Measurements from ENCODE around the gene PTPRE. TPM values are rescaled to one million over a fixed set of nuclear protein-coding genes. Genes with fewer than 3 reads are reported as not detected.

The PTPRE gene
- total and polyA plus RNA-seq, 10 of the 15 experiments (the other 5 are each of a cell fraction or from before 2014, with no cell fraction given), result 2.9 to 7.6 (median 5.8) TPM

DNA sequence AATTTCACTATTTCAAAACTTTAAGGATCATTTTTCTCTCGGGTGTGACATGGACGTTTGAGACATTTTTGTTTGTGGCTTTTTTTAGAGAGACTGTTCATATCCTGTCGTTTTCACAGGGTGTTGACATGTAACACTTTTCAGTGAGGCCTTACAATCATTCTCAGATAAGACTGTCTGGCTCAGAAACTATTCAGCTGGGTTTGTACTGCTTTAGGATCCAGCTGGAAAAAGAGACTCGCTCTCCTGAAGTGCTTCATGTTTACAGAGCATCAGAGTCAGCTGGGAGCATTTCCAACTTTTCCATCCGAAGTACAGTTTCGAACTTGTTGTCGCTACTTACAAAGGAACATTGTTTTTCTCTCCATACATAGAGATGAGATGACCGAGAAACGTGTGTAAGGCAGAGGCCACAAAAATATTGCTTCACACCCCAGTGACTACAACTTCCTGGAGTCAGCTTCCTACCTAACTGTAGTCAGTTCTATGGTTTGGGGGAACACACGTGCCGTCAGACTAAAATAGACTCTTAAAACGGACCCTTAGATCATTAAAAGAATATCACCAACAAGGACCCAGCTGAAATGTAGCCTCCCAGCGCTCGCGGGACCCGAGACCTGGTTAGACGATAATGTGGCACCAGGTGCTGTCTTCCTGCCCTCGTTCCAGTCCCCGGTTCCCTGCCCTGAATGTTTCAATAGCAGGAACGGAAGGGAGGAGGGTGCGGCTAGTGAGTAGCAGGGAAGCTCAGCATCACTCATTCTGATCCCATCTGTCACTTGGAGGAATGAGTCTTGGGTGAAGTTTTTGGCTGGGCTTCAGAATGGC is 141.3 kb downstream of the PTPRE start:
- peaks cover 7% of the 10 kb centered on the region for H3K79me2 ChIP-seq (ENCODE audit: control insufficient read depth, insufficient read depth, low read length)
- peaks cover 30% of the 10 kb centered on the region for H3K4me1 ChIP-seq (ENCODE audit: control insufficient read depth, insufficient read depth, low read length)
- BruUV-seq (replicated peaks), result no TSS peak
- FAIRE-seq, result peak; percentile 61
- ChIA-PET POLR2A (interaction anchor here (0.8 to 6.4 kb wide), 8 partner anchors 11 to 80 kb away, joined by 3 to 117 read pairs (median 3); partner anchors contain the start of gene MKI67), SMC1A (ENCODE audit: uncharacterized antibody, unreplicated experiment) (interaction anchor here (0.9 to 8.7 kb wide), 12 partner anchors 11 to 96 kb away, joined by 3 to 116 read pairs (median 4); no protein-coding TSS in a partner anchor), RAD21 (ENCODE audit: unreplicated experiment) (interaction anchor here (0.9 to 3.8 kb wide), 6 partner anchors 11 to 106 kb away, joined by 3 to 82 read pairs (median 7); no protein-coding TSS in a partner anchor), CTCF (interaction anchor here (1.0 to 5.9 kb wide), 10 partner anchors 11 to 101 kb away, joined by 3 to 52 read pairs (median 6); no protein-coding TSS in a partner anchor)
- H3K4me3 ChIP-seq, result peak overlapping the region; percentile 70
- no peaks in the 10 kb centered on the region for H3K9me3 ChIP-seq (replicated peaks; ENCODE audit: control insufficient read depth, insufficient read depth, low read length)
- peaks cover 2 to 3% of the 10 kb centered on the region in 2 experiments; a peak in 2 of 4 replicates for H3K36me3 ChIP-seq (ENCODE audit: control insufficient read depth in 2 of 2, insufficient read depth in 2 of 2, low read length in 1 of 2)
- H3K4me2 ChIP-seq (ENCODE audit: control insufficient read depth, insufficient read depth), result peak overlapping the region; percentile 73
- ATAC-seq, result peak; percentile 50
- H4K20me1 ChIP-seq (ENCODE audit: control insufficient read depth, insufficient read depth), result no peaks in the 10 kb centered on the region
- TF ChIP-seq PAX5 (IDR thresholded peaks at IDR 0.05; ENCODE audit: borderline replicate concordance, low read depth, low read length) (0 out of 2 replicates have a peak, but pooled peaks have one; percentile 26), ETV6 (conservative IDR thresholded peaks at IDR 0.05 in 1 of 2, IDR thresholded peaks at IDR 0.05 in 1 of 2; ENCODE audit: borderline replicate concordance in 1 of 2, low read depth in 1 of 2) (peak in 1 of 2 experiments; percentile 70; a peak in 1 of 4 replicates), IKZF2 (IDR thresholded peaks at IDR 0.05) (peak in 1 of 2 experiments; percentile 28; a peak in 1 of 4 replicates), RUNX3 (IDR thresholded peaks at IDR 0.05; ENCODE audit: low read length) (peak; percentile 32; the same call in 1 of the 2 replicates), LARP7 (IDR thresholded peaks at IDR 0.05) (no peak), EP300 (IDR thresholded peaks at IDR 0.05; ENCODE audit: borderline replicate concordance in 1 of 2, control insufficient read depth in 1 of 2, low read depth in 2 of 2, low read length in 2 of 2) (no peak), SIN3A (IDR thresholded peaks at IDR 0.05; ENCODE audit: low read depth, low read length) (no peak), NFIC (IDR thresholded peaks at IDR 0.05; ENCODE audit: low read depth, low read length) (0 out of 2 replicates have a peak, but pooled peaks have one; percentile 38), KDM1A (IDR thresholded peaks at IDR 0.05; ENCODE audit: borderline replicate concordance) (no peak), IKZF1 (conservative IDR thresholded peaks at IDR 0.05) (peak; percentile 29; the same call in 1 of the 2 replicates), NR2F1 (conservative IDR thresholded peaks at IDR 0.05) (no peak), CREB1 (IDR thresholded peaks at IDR 0.05; ENCODE audit: low read depth) (no peak), BHLHE40 (IDR thresholded peaks at IDR 0.05; ENCODE audit: borderline replicate concordance in 1 of 2, low read depth in 2 of 2, low read length in 1 of 2) (peak; percentile 79 to 81), CBX5 (IDR thresholded peaks at IDR 0.05; ENCODE audit: low read depth) (no peak)
- TF ChIP-seq, protein P1, sequence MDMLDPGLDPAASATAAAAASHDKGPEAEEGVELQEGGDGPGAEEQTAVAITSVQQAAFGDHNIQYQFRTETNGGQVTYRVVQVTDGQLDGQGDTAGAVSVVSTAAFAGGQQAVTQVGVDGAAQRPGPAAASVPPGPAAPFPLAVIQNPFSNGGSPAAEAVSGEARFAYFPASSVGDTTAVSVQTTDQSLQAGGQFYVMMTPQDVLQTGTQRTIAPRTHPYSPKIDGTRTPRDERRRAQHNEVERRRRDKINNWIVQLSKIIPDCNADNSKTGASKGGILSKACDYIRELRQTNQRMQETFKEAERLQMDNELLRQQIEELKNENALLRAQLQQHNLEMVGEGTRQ (IDR thresholded peaks at IDR 0.05; ENCODE audit: borderline replicate concordance, low read depth, low read length), result no peak
- TF ChIP-seq, protein P2, sequence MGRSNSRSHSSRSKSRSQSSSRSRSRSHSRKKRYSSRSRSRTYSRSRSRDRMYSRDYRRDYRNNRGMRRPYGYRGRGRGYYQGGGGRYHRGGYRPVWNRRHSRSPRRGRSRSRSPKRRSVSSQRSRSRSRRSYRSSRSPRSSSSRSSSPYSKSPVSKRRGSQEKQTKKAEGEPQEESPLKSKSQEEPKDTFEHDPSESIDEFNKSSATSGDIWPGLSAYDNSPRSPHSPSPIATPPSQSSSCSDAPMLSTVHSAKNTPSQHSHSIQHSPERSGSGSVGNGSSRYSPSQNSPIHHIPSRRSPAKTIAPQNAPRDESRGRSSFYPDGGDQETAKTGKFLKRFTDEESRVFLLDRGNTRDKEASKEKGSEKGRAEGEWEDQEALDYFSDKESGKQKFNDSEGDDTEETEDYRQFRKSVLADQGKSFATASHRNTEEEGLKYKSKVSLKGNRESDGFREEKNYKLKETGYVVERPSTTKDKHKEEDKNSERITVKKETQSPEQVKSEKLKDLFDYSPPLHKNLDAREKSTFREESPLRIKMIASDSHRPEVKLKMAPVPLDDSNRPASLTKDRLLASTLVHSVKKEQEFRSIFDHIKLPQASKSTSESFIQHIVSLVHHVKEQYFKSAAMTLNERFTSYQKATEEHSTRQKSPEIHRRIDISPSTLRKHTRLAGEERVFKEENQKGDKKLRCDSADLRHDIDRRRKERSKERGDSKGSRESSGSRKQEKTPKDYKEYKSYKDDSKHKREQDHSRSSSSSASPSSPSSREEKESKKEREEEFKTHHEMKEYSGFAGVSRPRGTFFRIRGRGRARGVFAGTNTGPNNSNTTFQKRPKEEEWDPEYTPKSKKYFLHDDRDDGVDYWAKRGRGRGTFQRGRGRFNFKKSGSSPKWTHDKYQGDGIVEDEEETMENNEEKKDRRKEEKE (IDR thresholded peaks at IDR 0.05), result no peak
- TF ChIP-seq, protein P3, sequence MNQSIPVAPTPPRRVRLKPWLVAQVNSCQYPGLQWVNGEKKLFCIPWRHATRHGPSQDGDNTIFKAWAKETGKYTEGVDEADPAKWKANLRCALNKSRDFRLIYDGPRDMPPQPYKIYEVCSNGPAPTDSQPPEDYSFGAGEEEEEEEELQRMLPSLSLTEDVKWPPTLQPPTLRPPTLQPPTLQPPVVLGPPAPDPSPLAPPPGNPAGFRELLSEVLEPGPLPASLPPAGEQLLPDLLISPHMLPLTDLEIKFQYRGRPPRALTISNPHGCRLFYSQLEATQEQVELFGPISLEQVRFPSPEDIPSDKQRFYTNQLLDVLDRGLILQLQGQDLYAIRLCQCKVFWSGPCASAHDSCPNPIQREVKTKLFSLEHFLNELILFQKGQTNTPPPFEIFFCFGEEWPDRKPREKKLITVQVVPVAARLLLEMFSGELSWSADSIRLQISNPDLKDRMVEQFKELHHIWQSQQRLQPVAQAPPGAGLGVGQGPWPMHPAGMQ (IDR thresholded peaks at IDR 0.05; ENCODE audit: borderline replicate concordance), result no peak
- WGBS (ENCODE audit: insufficient coverage, insufficient replicate concordance, low lambda C conversion rate, missing lambda C conversion rate), result 6% methylated on average over 21 of the region's 21 CpGs
- peak overlapping the region; percentile 84 for H2AFZ ChIP-seq (ENCODE audit: control insufficient read depth, low read depth, low read length)
- peak overlapping the region; percentile 61 for H3K9ac ChIP-seq (ENCODE audit: control insufficient read depth, insufficient read depth, low read length)
- in situ Hi-C loops (cut with MboI), result no loop called here
- no peaks in the 10 kb centered on the region for H3K27me3 ChIP-seq (replicated peaks in 1 of 2; ENCODE audit: control insufficient read depth in 2 of 2, insufficient read depth in 2 of 2, low read length in 1 of 2)
- peak overlapping the region; percentile 54 for H3K27ac ChIP-seq (ENCODE audit: control insufficient read depth, insufficient read depth)
- intact Hi-C loops (cut with micrococcal nuclease; ENCODE audit: unreplicated experiment), result loop anchor here (1.0 kb wide), 1 partner anchor 16 kb away; no protein-coding TSS in a partner anchor
- DNase-seq (ENCODE audit: low read depth, low spot score), result no peak
